Measurements from ENCODE around the gene ERVMER34-1.

DNA sequence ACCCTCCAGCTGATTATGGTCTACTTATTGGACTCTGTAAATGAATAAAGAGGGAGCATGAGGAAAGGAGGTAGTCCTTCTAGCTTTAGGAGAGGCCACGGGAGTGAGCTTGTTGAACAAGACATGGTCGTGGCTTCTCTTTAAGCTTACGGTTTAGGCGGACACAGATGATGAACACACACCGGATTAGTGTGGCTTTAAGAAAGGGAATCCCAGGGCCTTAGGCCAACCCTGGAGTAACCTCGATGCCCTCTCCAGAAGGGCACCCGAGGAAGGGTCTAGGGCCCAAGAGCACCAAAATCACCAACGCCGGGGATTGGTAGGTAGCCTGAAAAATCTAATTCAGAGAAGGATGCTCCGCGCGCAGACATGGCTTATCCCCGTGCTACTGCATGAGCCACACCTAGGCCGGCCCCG, 39.4 kb downstream of the ERVMER34-1 start:
- TF ChIP-seq, protein P1, sequence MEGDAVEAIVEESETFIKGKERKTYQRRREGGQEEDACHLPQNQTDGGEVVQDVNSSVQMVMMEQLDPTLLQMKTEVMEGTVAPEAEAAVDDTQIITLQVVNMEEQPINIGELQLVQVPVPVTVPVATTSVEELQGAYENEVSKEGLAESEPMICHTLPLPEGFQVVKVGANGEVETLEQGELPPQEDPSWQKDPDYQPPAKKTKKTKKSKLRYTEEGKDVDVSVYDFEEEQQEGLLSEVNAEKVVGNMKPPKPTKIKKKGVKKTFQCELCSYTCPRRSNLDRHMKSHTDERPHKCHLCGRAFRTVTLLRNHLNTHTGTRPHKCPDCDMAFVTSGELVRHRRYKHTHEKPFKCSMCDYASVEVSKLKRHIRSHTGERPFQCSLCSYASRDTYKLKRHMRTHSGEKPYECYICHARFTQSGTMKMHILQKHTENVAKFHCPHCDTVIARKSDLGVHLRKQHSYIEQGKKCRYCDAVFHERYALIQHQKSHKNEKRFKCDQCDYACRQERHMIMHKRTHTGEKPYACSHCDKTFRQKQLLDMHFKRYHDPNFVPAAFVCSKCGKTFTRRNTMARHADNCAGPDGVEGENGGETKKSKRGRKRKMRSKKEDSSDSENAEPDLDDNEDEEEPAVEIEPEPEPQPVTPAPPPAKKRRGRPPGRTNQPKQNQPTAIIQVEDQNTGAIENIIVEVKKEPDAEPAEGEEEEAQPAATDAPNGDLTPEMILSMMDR (IDR thresholded peaks at IDR 0.05) = no peak
- TF ChIP-seq POLR2A (IDR thresholded peaks at IDR 0.05) = no peak

All from body of pancreas (tissue), 4 donors.